CD14-positive monocyte (primary cell): ENCODE measurements around the gene POMT1. TPM values are rescaled to one million over a fixed set of nuclear protein-coding genes. Genes with fewer than 3 reads are reported as not detected.
A peak's percentile ranks its signal among the peaks of the same experiment; 100 is the strongest.

Source experiments
- DNase-seq, 3 donors: peaks; one replicate each; pipeline ENCODE4 v3.0.0-alpha.2; 2011 to 2022
- H2AFZ ChIP-seq: 2 replicates; pipeline ENCODE4 v1.6.0; 2012; ENCODE audit warnings: mild to moderate bottlenecking, low read depth, low read length, inconsistent platforms; ENCODE audit not compliant: insufficient read depth, poor library complexity, severe bottlenecking
- H3K27ac ChIP-seq, 2 donors: 1 replicate in 1 of 2; 2 replicates in 1 of 2; pipeline ENCODE4 v1.5.1; 2012 to 2013; ENCODE audit warnings: low read length in 2 of 2, control low read depth in 1 of 2, inconsistent platforms in 1 of 2, low read depth in 1 of 2, mild to moderate bottlenecking in 1 of 2
- H3K27me3 ChIP-seq, 2 donors: one replicate each; pipeline versions ENCODE4 v1.6.0 to v1.6.1; 2011 to 2013; ENCODE audit warnings: low read length in 2 of 2; ENCODE audit not compliant: control insufficient read depth in 2 of 2, insufficient read depth in 2 of 2
- H3K36me3 ChIP-seq, 2 donors: replicated peaks in 1 of 2; 1 replicate in 1 of 2; 2 replicates in 1 of 2; pipeline versions ENCODE4 v1.5.1 to v1.6.1; 2012 to 2013; ENCODE audit warnings: low read length in 2 of 2, control low read depth in 1 of 2, inconsistent platforms in 1 of 2, mild to moderate bottlenecking in 1 of 2; ENCODE audit not compliant: insufficient read depth in 2 of 2, control insufficient read depth in 1 of 2
- H3K4me1 ChIP-seq, 2 donors: 1 replicate in 1 of 2; 2 replicates in 1 of 2; pipeline versions ENCODE4 v1.5.1 to v1.6.1; 2012 to 2013; ENCODE audit warnings: low read length in 2 of 2, control low read depth in 1 of 2, inconsistent platforms in 1 of 2, mild to moderate bottlenecking in 1 of 2, moderate library complexity in 1 of 2; ENCODE audit not compliant: insufficient read depth in 2 of 2, control insufficient read depth in 1 of 2
- H3K4me2 ChIP-seq: replicated peaks from 2 replicates; pipeline ENCODE3; 2012; ENCODE audit warnings: low read length, moderate library complexity, mild to moderate bottlenecking; ENCODE audit not compliant: poor library complexity, severe bottlenecking; ENCODE audit errors: extremely low read depth
- H3K4me3 ChIP-seq, 3 experiments: fragments of 200-600 bp in 1 of 3; sonication (generic) in 1 of 3; replicated peaks in 1 of 3; 1 replicate in 2 of 3; 2 replicates in 1 of 3; pipeline ENCODE4 v1.5.1; 2011 to 2013; ENCODE audit warnings: low read length in 3 of 3, mild to moderate bottlenecking in 3 of 3, control low read depth in 2 of 3, low read depth in 2 of 3, inconsistent platforms in 1 of 3, moderate library complexity in 1 of 3
- H3K79me2 ChIP-seq: 2 replicates; pipeline ENCODE4 v1.6.0; 2012; ENCODE audit warnings: mild to moderate bottlenecking, control low read depth, inconsistent platforms, low read length, moderate library complexity; ENCODE audit not compliant: insufficient read depth
- H3K9ac ChIP-seq: 2 replicates; pipeline ENCODE4 v1.6.0; 2017; ENCODE audit warnings: low read length, mild to moderate bottlenecking; ENCODE audit not compliant: insufficient read depth, poor library complexity, severe bottlenecking
- H3K9me3 ChIP-seq, 2 donors: replicated peaks in 1 of 2; 1 replicate in 1 of 2; 2 replicates in 1 of 2; pipeline versions ENCODE4 v1.5.1 to v1.6.1; 2012 to 2013; ENCODE audit warnings: low read length in 2 of 2, control low read depth in 1 of 2; ENCODE audit not compliant: control insufficient read depth in 1 of 2, insufficient read depth in 1 of 2
- H4K20me1 ChIP-seq: 2 replicates; pipeline ENCODE4 v1.6.0; 2012; ENCODE audit warnings: mild to moderate bottlenecking, low read length, control low read depth, moderate library complexity; ENCODE audit not compliant: insufficient read depth
- H3K27ac Mint-ChIP-seq, 7 donors: one replicate each; pipeline ENCODE4 v1.8.0; 2020; ENCODE audit warnings: mild to moderate bottlenecking in 7 of 7, mixed read lengths in 7 of 7, moderate library complexity in 6 of 7, inconsistent platforms in 2 of 7
- H3K27me3 Mint-ChIP-seq, 3 donors: one replicate each; pipeline ENCODE4 v1.8.0; 2021 to 2022; ENCODE audit warnings: low read depth in 3 of 3, mild to moderate bottlenecking in 3 of 3, mixed read lengths in 3 of 3, moderate library complexity in 3 of 3, inconsistent platforms in 1 of 3
- H3K36me3 Mint-ChIP-seq, 2 donors: one replicate each; pipeline ENCODE4 v1.8.0; 2020; ENCODE audit warnings: mixed read lengths in 2 of 2, inconsistent platforms in 1 of 2, mild to moderate bottlenecking in 1 of 2
- H3K4me1 Mint-ChIP-seq: one replicate; pipeline ENCODE4 v1.8.0; 2020; ENCODE audit warnings: mild to moderate bottlenecking, mixed read lengths
- H3K4me3 Mint-ChIP-seq, 2 donors: one replicate each; pipeline ENCODE4 v1.8.0; 2020; ENCODE audit warnings: mild to moderate bottlenecking in 2 of 2, mixed read lengths in 2 of 2, moderate library complexity in 1 of 2
- H3K9me3 Mint-ChIP-seq, 7 donors: one replicate each; pipeline ENCODE4 v1.8.0; 2020 to 2022; ENCODE audit warnings: mixed read lengths in 7 of 7, mild to moderate bottlenecking in 6 of 7, moderate library complexity in 6 of 7, inconsistent platforms in 2 of 7
- CTCF ChIP-seq: fragments of 200-600 bp; IDR thresholded peaks from one replicate; pipeline ENCODE4 v1.8.0; 2022; ENCODE audit warnings: antibody characterized with exemption, mild to moderate bottlenecking
- WGBS: methylation state at CpG from one replicate; pipeline ENCODE4 v1.1.5; 2013; ENCODE audit warnings: missing lambda C conversion rate; ENCODE audit not compliant: insufficient coverage; 5-methylcytosine and 5-hydroxymethylcytosine counted together
- intact Hi-C, 2 donors: fragments of 100-400 bp; cut with micrococcal nuclease; formaldehyde crosslinking; loops; one replicate each; pipeline versions ENCODE4 v1.15.0 to v1.15.1; 2023
- polyA plus RNA-seq, 3 donors: library from polyadenylated mRNA; depleted of rRNA in 1 of 3; unstranded in 2 of 3; stranded (reverse) in 1 of 3; fragments of 300-500 nt in 2 of 3; fragments of >200 nt in 1 of 3; fragmentation: Illumina TruSeq in 2 of 3; gene quantifications; 1 replicate in 2 of 3; 2 replicates in 1 of 3; pipeline ENCODE4 v1.2.3, GENCODE V29; 2012 to 2021

POMT1 gene
- polyA plus RNA-seq, 3 donors: 5.9 to 22.3 (median 7.5) TPM

DNA sequence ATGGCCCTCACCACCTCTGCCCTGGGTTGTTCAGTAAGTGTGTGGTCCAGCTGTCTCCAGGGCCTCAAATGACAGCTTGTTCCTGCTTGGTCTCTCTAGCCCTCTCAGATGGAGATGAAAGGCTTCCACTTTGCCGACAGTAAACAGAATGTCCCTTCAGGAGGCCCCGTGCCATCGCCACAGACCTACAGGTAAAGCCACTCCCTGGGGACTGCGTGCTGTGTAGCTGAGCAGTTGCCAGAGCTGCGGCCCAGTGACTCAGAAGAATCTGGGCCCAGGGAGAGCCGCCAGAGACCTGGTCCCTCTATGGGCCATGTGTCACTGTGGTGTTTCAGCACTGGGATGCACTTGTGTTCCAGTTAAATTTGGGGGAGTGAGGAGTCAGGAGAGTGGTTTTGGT, 10.6 kb upstream of the POMT1 start:
- H4K20me1 ChIP-seq: peaks cover 50% of the 10 kb centered on the region
- no peak overlapping the region for H3K4me3 Mint-ChIP-seq
- H3K27me3 Mint-ChIP-seq: peaks cover 0 to 3% (median 1%) of the 10 kb centered on the region in 3 donors
- no peak for TF ChIP-seq CTCF
- H3K36me3 ChIP-seq: peaks cover 97 to 100% of the 10 kb centered on the region in 2 donors
- H3K36me3 Mint-ChIP-seq: peaks cover 95 to 97% of the 10 kb centered on the region in 2 donors
- WGBS: 96% methylated on average over 6 of the region's 6 CpGs
- DNase-seq: no peak
- no peaks in the 10 kb centered on the region for H3K4me1 ChIP-seq
- no peaks in the 10 kb centered on the region for H3K4me1 Mint-ChIP-seq
- H3K79me2 ChIP-seq: no peaks in the 10 kb centered on the region
- no peaks in the 10 kb centered on the region for H3K9me3 ChIP-seq
- H3K9me3 Mint-ChIP-seq: peaks cover 0 to 2% (median 0%) of the 10 kb centered on the region in 7 donors
- H2AFZ ChIP-seq: no peak overlapping the region
- intact Hi-C loops: no loop called here
- peak overlapping the region in 1 of 7 donors; percentile 76 for H3K27ac Mint-ChIP-seq
- no peak overlapping the region for H3K4me2 ChIP-seq
- no peaks in the 10 kb centered on the region for H3K27me3 ChIP-seq
- H3K27ac ChIP-seq: no peak overlapping the region
- H3K9ac ChIP-seq: no peak overlapping the region
- no peak overlapping the region for H3K4me3 ChIP-seq

GRCh38 chr9:131494296-131494870, 8.3 kb upstream of the POMT1 start:
- no peak overlapping the region for H3K4me2 ChIP-seq
- H3K4me3 ChIP-seq: no peak overlapping the region
- Mint-ChIP-seq H3K27me3 (peaks cover 0 to 3% (median 1%) of the 10 kb centered on the region in 3 donors), H3K27ac (no peak overlapping the region), H3K9me3 (peaks cover 0 to 2% (median 0%) of the 10 kb centered on the region in 7 donors), H3K4me3 (no peak overlapping the region), H3K4me1 (no peaks in the 10 kb centered on the region), H3K36me3 (peaks cover 82 to 94% of the 10 kb centered on the region in 2 donors)
- H3K9ac ChIP-seq: no peak overlapping the region
- no peak overlapping the region for H3K27ac ChIP-seq
- no peaks in the 10 kb centered on the region for H3K4me1 ChIP-seq
- WGBS: 97% methylated on average over 19 of the region's 22 CpGs
- H3K9me3 ChIP-seq: no peaks in the 10 kb centered on the region
- H3K36me3 ChIP-seq: peaks cover 88 to 100% of the 10 kb centered on the region in 2 donors
- peaks cover 55% of the 10 kb centered on the region for H4K20me1 ChIP-seq
- intact Hi-C loops: no loop called here
- DNase-seq: no peak
- no peak for TF ChIP-seq CTCF
- H2AFZ ChIP-seq: no peak overlapping the region
- no peaks in the 10 kb centered on the region for H3K27me3 ChIP-seq
- H3K79me2 ChIP-seq: no peaks in the 10 kb centered on the region
